WTC11 (cell line): Measurements from ENCODE around the gene BMP8A. TPM values are rescaled to one million over a fixed set of nuclear protein-coding genes. Genes with fewer than 3 reads are reported as not detected.

Experiments
- ATAC-seq: fragments of 200-7000 bp; cut with Tn5 transposase; 2 replicates; pipeline ENCODE4 v1.10.0; 2021; ENCODE audit warnings: mild to moderate bottlenecking, moderate library complexity
- CTCF ChIA-PET: fragments of 300-600 bp; sonication (Branson Sonifier 250); formaldehyde crosslinking; loops from one replicate; lab custom pipeline; 2021; ENCODE audit warnings: antibody characterized with exemption; lab: Charles Lee
- POLR2A ChIA-PET: fragments of 350-600 bp; sonication (Branson Sonifier 250); formaldehyde crosslinking; loops from one replicate; lab custom pipeline; 2021; ENCODE audit warnings: antibody characterized with exemption; lab: Charles Lee
- DNase-seq: peaks from one replicate; pipeline ENCODE4 v3.0.0; 2021; ENCODE audit warnings: low spot score
- H3K27ac Mint-ChIP-seq: 2 replicates; pipeline ENCODE4 v1.8.0; 2021; ENCODE audit warnings: mixed read lengths
- H3K27me3 Mint-ChIP-seq: 2 replicates; pipeline ENCODE4 v1.8.0; 2021; ENCODE audit warnings: low read depth, mild to moderate bottlenecking, moderate library complexity, mixed read lengths
- H3K36me3 Mint-ChIP-seq: 2 replicates; pipeline ENCODE4 v1.8.0; 2021; ENCODE audit warnings: mixed read lengths
- H3K4me1 Mint-ChIP-seq: 2 replicates; pipeline ENCODE4 v1.8.0; 2022; ENCODE audit warnings: mixed read lengths
- H3K4me3 Mint-ChIP-seq: 2 replicates; pipeline ENCODE4 v1.8.0; 2021; ENCODE audit warnings: mild to moderate bottlenecking, moderate library complexity, mixed read lengths
- H3K9me3 Mint-ChIP-seq: 2 replicates; pipeline ENCODE4 v1.8.0; 2021; ENCODE audit warnings: mixed read lengths
- ESRRA ChIP-seq: sonication (generic); formaldehyde crosslinking; IDR thresholded peaks from 2 replicates; pipeline ENCODE4 v1.8.1; 2022; ENCODE audit warnings: mild to moderate bottlenecking, missing genetic modification reagents, borderline replicate concordance
- FOXP1 ChIP-seq: sonication (generic); formaldehyde crosslinking; IDR thresholded peaks from 2 replicates; pipeline ENCODE4 v1.8.0; 2022; ENCODE audit warnings: missing genetic modification reagents, mild to moderate bottlenecking, moderate library complexity, borderline replicate concordance
- HMGA2 ChIP-seq: fragments of 250-450 bp; sonication (Bioruptor Pico); IDR thresholded peaks from 2 replicates; pipeline ENCODE4 v1.4.0; 2021; ENCODE audit warnings: mild to moderate bottlenecking, moderate library complexity
- JAZF1 ChIP-seq: fragments of 250-450 bp; sonication (Bioruptor Pico); IDR thresholded peaks from 2 replicates; pipeline ENCODE4 v1.9.0; 2021; ENCODE audit warnings: moderate library complexity, mild to moderate bottlenecking, inconsistent platforms
- JUN ChIP-seq: sonication (generic); formaldehyde crosslinking; IDR thresholded peaks from 2 replicates; pipeline ENCODE4 v1.8.0; 2023; ENCODE audit warnings: mild to moderate bottlenecking, missing genetic modification reagents
- MXD4 ChIP-seq: fragments of 250-450 bp; sonication (Bioruptor Pico); IDR thresholded peaks from 2 replicates; pipeline ENCODE4 v1.8.0; 2021; ENCODE audit warnings: mild to moderate bottlenecking, moderate library complexity, borderline replicate concordance
- NFATC4 ChIP-seq: fragments of 250-450 bp; sonication (Bioruptor Pico); IDR thresholded peaks from 2 replicates; pipeline ENCODE4 v1.9.0; 2021; ENCODE audit warnings: mild to moderate bottlenecking
- NFE2L1 ChIP-seq: sonication (generic); formaldehyde crosslinking; IDR thresholded peaks from 2 replicates; pipeline ENCODE4 v1.8.1; 2023; ENCODE audit warnings: missing genetic modification reagents
- NFYB ChIP-seq: sonication (generic); formaldehyde crosslinking; conservative IDR thresholded peaks from 2 replicates; pipeline ENCODE4 v1.8.0; 2022; ENCODE audit warnings: low read depth, missing genetic modification reagents
- PRRX2 ChIP-seq: fragments of 250-450 bp; sonication (Bioruptor Pico); IDR thresholded peaks from 2 replicates; pipeline ENCODE4 v1.8.0; 2021; ENCODE audit warnings: mild to moderate bottlenecking
- RORB ChIP-seq: fragments of 250-450 bp; sonication (Bioruptor Pico); IDR thresholded peaks from 2 replicates; pipeline ENCODE4 v1.9.0; 2021; ENCODE audit warnings: mild to moderate bottlenecking
- TEAD1 ChIP-seq: sonication (generic); formaldehyde crosslinking; IDR thresholded peaks from 2 replicates; pipeline ENCODE4 v1.8.0; 2022; ENCODE audit warnings: mild to moderate bottlenecking, missing genetic modification reagents
- TEAD4 ChIP-seq: sonication (generic); formaldehyde crosslinking; IDR thresholded peaks from 2 replicates; pipeline ENCODE4 v1.8.0; 2022; ENCODE audit warnings: mild to moderate bottlenecking, missing genetic modification reagents
- ZNF263 ChIP-seq: sonication (generic); formaldehyde crosslinking; IDR thresholded peaks from 2 replicates; pipeline ENCODE4 v1.8.1; 2022; ENCODE audit warnings: low read depth, mild to moderate bottlenecking, moderate library complexity, missing genetic modification reagents
- total RNA-seq: library from RNA; stranded (reverse); gene quantifications from 3 replicates; pipeline ENCODE4 v1.2.3, GENCODE V29; 2021
- TF ChIP-seq, protein P1 (sequence below): sonication (generic); formaldehyde crosslinking; IDR thresholded peaks from 2 replicates; pipeline ENCODE4 v1.8.0; 2022; ENCODE audit warnings: missing genetic modification reagents
- TF ChIP-seq, protein P2 (sequence below): sonication (generic); formaldehyde crosslinking; IDR thresholded peaks from 2 replicates; pipeline ENCODE4 v1.8.1; 2023; ENCODE audit warnings: mild to moderate bottlenecking, missing genetic modification reagents, moderate library complexity
- TF ChIP-seq, protein P3 (sequence below): sonication (generic); formaldehyde crosslinking; IDR thresholded peaks from 2 replicates; pipeline ENCODE4 v1.8.0; 2022; ENCODE audit warnings: mild to moderate bottlenecking, missing genetic modification reagents
- TF ChIP-seq, protein P4 (sequence below): sonication (generic); formaldehyde crosslinking; IDR thresholded peaks from 2 replicates; pipeline ENCODE4 v1.8.0; 2022; ENCODE audit warnings: mild to moderate bottlenecking, missing genetic modification reagents
- TF ChIP-seq, protein P5 (sequence below): sonication (generic); formaldehyde crosslinking; IDR thresholded peaks from 2 replicates; pipeline ENCODE4 v1.8.0; 2022; ENCODE audit warnings: mild to moderate bottlenecking, missing genetic modification reagents
- TF ChIP-seq, protein P6 (sequence below): fragments of 250-450 bp; sonication (Bioruptor Pico); IDR thresholded peaks from 2 replicates; pipeline ENCODE4 v1.9.0; 2021; ENCODE audit warnings: mild to moderate bottlenecking, borderline replicate concordance

The BMP8A gene
- total RNA-seq, 1 experiment from 2014 or later = 0.94 TPM

DNA sequence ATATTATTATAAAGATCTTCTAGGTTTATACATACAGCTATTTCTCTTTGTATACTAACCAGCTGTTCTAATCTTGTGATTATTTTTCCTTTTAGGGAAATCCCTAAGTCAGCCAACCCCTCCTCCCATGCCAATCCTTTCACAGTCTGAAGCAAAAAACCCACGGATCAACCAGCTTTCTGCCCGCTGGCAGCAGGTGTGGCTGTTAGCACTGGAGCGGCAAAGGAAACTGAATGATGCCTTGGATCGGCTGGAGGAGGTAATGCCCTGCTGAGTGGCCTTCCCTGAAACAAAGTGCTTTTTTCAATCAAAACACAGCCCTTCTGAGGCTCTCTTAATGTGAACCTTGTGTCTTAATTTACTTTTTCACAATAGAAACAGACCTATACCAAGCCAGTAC lies 32.4 kb upstream of the BMP8A start (continued):
- TF ChIP-seq, protein P1, sequence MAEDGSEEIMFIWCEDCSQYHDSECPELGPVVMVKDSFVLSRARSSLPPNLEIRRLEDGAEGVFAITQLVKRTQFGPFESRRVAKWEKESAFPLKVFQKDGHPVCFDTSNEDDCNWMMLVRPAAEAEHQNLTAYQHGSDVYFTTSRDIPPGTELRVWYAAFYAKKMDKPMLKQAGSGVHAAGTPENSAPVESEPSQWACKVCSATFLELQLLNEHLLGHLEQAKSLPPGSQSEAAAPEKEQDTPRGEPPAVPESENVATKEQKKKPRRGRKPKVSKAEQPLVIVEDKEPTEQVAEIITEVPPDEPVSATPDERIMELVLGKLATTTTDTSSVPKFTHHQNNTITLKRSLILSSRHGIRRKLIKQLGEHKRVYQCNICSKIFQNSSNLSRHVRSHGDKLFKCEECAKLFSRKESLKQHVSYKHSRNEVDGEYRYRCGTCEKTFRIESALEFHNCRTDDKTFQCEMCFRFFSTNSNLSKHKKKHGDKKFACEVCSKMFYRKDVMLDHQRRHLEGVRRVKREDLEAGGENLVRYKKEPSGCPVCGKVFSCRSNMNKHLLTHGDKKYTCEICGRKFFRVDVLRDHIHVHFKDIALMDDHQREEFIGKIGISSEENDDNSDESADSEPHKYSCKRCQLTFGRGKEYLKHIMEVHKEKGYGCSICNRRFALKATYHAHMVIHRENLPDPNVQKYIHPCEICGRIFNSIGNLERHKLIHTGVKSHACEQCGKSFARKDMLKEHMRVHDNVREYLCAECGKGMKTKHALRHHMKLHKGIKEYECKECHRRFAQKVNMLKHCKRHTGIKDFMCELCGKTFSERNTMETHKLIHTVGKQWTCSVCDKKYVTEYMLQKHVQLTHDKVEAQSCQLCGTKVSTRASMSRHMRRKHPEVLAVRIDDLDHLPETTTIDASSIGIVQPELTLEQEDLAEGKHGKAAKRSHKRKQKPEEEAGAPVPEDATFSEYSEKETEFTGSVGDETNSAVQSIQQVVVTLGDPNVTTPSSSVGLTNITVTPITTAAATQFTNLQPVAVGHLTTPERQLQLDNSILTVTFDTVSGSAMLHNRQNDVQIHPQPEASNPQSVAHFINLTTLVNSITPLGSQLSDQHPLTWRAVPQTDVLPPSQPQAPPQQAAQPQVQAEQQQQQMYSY (CRISPR knock-in tag) = no peak
- TF ChIP-seq ZNF263 (CRISPR knock-in tag) = no peak
- TF ChIP-seq NFE2L1 = no peak
- TF ChIP-seq MXD4 = no peak
- TF ChIP-seq JUN (CRISPR knock-in tag) = no peak
- no peak for TF ChIP-seq HMGA2 (CRISPR knock-in tag)

DNA sequence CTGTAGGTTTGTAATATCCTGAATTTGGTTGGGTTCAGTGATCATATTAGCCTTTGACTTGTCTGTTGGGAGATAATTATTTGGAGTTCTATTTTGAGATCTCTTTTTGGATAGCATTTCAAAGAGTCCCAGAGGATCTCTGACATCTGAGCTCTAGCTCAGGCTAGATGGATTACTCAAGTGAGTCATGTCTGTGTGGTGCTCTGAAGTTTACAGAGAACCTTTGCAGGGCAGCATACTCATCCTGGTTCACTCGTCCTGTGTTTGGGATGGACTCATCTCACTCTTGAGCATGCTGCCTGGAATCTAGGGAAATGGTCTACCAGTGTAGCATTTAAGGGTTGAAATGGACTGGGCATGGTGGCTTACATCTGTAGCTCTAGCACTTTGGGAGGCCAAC lies 29.4 kb upstream of the BMP8A start:
- Mint-ChIP-seq H3K27ac (peak overlapping the region; percentile 3; the same call in 1 of the 2 replicates), H3K4me3 (no peak overlapping the region), H3K36me3 (peaks cover 89% of the 10 kb centered on the region), H3K27me3 (no peaks in the 10 kb centered on the region), H3K9me3 (no peaks in the 10 kb centered on the region), H3K4me1 (no peaks in the 10 kb centered on the region)
- CTCF ChIA-PET = no interaction called here
- POLR2A ChIA-PET = no interaction called here
- DNase-seq (no peak), ATAC-seq (no peak)
- TF ChIP-seq, protein P2, sequence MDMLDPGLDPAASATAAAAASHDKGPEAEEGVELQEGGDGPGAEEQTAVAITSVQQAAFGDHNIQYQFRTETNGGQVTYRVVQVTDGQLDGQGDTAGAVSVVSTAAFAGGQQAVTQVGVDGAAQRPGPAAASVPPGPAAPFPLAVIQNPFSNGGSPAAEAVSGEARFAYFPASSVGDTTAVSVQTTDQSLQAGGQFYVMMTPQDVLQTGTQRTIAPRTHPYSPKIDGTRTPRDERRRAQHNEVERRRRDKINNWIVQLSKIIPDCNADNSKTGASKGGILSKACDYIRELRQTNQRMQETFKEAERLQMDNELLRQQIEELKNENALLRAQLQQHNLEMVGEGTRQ (CRISPR knock-in tag) = no peak
- TF ChIP-seq JAZF1 (no peak), JUN (CRISPR knock-in tag) (no peak), TEAD1 (CRISPR knock-in tag) (no peak), TEAD4 (no peak), ESRRA (no peak), RORB (no peak), FOXP1 (CRISPR knock-in tag) (no peak), PRRX2 (no peak), NFYB (no peak), NFATC4 (CRISPR knock-in tag) (no peak)
- TF ChIP-seq, protein P1 (CRISPR knock-in tag) = no peak
- TF ChIP-seq, protein P3, sequence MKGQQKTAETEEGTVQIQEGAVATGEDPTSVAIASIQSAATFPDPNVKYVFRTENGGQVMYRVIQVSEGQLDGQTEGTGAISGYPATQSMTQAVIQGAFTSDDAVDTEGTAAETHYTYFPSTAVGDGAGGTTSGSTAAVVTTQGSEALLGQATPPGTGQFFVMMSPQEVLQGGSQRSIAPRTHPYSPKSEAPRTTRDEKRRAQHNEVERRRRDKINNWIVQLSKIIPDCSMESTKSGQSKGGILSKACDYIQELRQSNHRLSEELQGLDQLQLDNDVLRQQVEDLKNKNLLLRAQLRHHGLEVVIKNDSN (CRISPR knock-in tag) = no peak
- TF ChIP-seq, protein P4, sequence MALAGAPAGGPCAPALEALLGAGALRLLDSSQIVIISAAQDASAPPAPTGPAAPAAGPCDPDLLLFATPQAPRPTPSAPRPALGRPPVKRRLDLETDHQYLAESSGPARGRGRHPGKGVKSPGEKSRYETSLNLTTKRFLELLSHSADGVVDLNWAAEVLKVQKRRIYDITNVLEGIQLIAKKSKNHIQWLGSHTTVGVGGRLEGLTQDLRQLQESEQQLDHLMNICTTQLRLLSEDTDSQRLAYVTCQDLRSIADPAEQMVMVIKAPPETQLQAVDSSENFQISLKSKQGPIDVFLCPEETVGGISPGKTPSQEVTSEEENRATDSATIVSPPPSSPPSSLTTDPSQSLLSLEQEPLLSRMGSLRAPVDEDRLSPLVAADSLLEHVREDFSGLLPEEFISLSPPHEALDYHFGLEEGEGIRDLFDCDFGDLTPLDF (CRISPR knock-in tag) = no peak
- TF ChIP-seq, protein P5, sequence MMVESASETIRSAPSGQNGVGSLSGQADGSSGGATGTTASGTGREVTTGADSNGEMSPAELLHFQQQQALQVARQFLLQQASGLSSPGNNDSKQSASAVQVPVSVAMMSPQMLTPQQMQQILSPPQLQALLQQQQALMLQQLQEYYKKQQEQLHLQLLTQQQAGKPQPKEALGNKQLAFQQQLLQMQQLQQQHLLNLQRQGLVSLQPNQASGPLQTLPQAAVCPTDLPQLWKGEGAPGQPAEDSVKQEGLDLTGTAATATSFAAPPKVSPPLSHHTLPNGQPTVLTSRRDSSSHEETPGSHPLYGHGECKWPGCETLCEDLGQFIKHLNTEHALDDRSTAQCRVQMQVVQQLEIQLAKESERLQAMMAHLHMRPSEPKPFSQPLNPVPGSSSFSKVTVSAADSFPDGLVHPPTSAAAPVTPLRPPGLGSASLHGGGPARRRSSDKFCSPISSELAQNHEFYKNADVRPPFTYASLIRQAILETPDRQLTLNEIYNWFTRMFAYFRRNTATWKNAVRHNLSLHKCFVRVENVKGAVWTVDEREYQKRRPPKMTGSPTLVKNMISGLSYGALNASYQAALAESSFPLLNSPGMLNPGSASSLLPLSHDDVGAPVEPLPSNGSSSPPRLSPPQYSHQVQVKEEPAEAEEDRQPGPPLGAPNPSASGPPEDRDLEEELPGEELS = no peak
- TF ChIP-seq, protein P6, sequence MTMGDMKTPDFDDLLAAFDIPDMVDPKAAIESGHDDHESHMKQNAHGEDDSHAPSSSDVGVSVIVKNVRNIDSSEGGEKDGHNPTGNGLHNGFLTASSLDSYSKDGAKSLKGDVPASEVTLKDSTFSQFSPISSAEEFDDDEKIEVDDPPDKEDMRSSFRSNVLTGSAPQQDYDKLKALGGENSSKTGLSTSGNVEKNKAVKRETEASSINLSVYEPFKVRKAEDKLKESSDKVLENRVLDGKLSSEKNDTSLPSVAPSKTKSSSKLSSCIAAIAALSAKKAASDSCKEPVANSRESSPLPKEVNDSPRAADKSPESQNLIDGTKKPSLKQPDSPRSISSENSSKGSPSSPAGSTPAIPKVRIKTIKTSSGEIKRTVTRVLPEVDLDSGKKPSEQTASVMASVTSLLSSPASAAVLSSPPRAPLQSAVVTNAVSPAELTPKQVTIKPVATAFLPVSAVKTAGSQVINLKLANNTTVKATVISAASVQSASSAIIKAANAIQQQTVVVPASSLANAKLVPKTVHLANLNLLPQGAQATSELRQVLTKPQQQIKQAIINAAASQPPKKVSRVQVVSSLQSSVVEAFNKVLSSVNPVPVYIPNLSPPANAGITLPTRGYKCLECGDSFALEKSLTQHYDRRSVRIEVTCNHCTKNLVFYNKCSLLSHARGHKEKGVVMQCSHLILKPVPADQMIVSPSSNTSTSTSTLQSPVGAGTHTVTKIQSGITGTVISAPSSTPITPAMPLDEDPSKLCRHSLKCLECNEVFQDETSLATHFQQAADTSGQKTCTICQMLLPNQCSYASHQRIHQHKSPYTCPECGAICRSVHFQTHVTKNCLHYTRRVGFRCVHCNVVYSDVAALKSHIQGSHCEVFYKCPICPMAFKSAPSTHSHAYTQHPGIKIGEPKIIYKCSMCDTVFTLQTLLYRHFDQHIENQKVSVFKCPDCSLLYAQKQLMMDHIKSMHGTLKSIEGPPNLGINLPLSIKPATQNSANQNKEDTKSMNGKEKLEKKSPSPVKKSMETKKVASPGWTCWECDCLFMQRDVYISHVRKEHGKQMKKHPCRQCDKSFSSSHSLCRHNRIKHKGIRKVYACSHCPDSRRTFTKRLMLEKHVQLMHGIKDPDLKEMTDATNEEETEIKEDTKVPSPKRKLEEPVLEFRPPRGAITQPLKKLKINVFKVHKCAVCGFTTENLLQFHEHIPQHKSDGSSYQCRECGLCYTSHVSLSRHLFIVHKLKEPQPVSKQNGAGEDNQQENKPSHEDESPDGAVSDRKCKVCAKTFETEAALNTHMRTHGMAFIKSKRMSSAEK = no peak
